Measurements from ENCODE around the gene ZNF483.

- no peak for TF ChIP-seq ZFP30 (CRISPR knock-in tag; IDR thresholded peaks at IDR 0.05)
- TF ChIP-seq BACH2 (CRISPR knock-in tag; IDR thresholded peaks at IDR 0.05; ENCODE audit: borderline replicate concordance): no peak
- no peak for TF ChIP-seq TOX (CRISPR knock-in tag; IDR thresholded peaks at IDR 0.05; ENCODE audit: borderline replicate concordance)
- no peak for TF ChIP-seq CSDC2 (CRISPR knock-in tag; IDR thresholded peaks at IDR 0.05)
- TF ChIP-seq PPARA (CRISPR knock-in tag; IDR thresholded peaks at IDR 0.05; ENCODE audit: borderline replicate concordance): no peak
Observed at GRCh38 chr9:111588846-111589245, 63.9 kb downstream of the ZNF483 start.
